Psoas muscle (tissue), 8 donors: ENCODE measurements around the gene FOXN3. TPM values are rescaled to one million over a fixed set of nuclear protein-coding genes. Genes with fewer than 3 reads are reported as not detected.

Experiments
- ATAC-seq, 4 donors: fragments of 200-7000 bp; cut with Tn5 transposase; one replicate each; pipeline ENCODE4 v1.9.1; 2020; ENCODE audit warnings: moderate library complexity in 3 of 4, mild to moderate bottlenecking in 2 of 4
- DNase-seq, 2 donors: peaks; one replicate each; pipeline ENCODE4 v3.0.0-alpha.2; 2020
- H3K27ac ChIP-seq: fragments of 200-600 bp; one replicate; pipeline ENCODE4 v1.8.0; 2022
- H3K27me3 ChIP-seq, 3 donors: fragments of 200-600 bp in 1 of 3; one replicate each; pipeline versions ENCODE4 v1.6.1 to v1.8.0; 2013 to 2022; ENCODE audit warnings: low read length in 2 of 3, mild to moderate bottlenecking in 2 of 3, moderate library complexity in 1 of 3; ENCODE audit not compliant: insufficient read depth in 3 of 3
- H3K36me3 ChIP-seq, 2 donors: fragments of 200-600 bp in 1 of 2; one replicate each; pipeline versions ENCODE4 v1.6.1 to v1.8.0; 2013 to 2022; ENCODE audit warnings: low read depth in 1 of 2, mild to moderate bottlenecking in 1 of 2, moderate library complexity in 1 of 2; ENCODE audit not compliant: insufficient read depth in 1 of 2
- H3K4me1 ChIP-seq: fragments of 200-600 bp; one replicate; pipeline ENCODE4 v1.8.0; 2022
- H3K4me3 ChIP-seq: fragments of 200-600 bp; one replicate; pipeline ENCODE4 v1.8.0; 2022; ENCODE audit warnings: mild to moderate bottlenecking
- H3K9me3 ChIP-seq: fragments of 200-600 bp; one replicate; pipeline ENCODE4 v1.8.0; 2022
- CTCF ChIP-seq: fragments of 200-600 bp; IDR thresholded peaks from one replicate; pipeline ENCODE4 v1.8.0; 2022; ENCODE audit warnings: antibody characterized with exemption
- WGBS, 3 donors: extraction: QIAGEN DNeasy Blood & Tissue Kit; methylation state at CpG; one replicate each; pipeline versions ENCODE4 v1.1.6 to v1.1.7; 2013; 5-methylcytosine and 5-hydroxymethylcytosine counted together
- intact Hi-C, 2 donors: fragments of 100-400 bp; cut with DNase I; formaldehyde crosslinking; loops; one replicate each; pipeline versions ENCODE4 v1.11.0 to v1.14.2; 2022
- polyA plus RNA-seq, 3 donors: library from polyadenylated mRNA; stranded (reverse); fragments of 200-250 nt; gene quantifications; one replicate each; pipeline ENCODE4 v1.2.3, GENCODE V29; 2013
- total RNA-seq, 4 donors: library from RNA; stranded (reverse); fragmentation: NEBNext Ultra II Directional in 2 of 4; extraction: Animal tissue kit (Norgen Biotek cat#: 25700) in 2 of 4; gene quantifications; one replicate each; pipeline versions ENCODE4 v1.2.1 to v1.2.4, GENCODE V29; 2021 to 2023
- donor health status: healthy with polysubstance abuse.
- donor health status: DM: no; HTN: no; CAD: no; lungs with moderate emphysema.
- donor health status: Bipolar disorder and iron deficiency.
- donor health status: healthy.
- donor health status: DM: yes; HTN: yes; CAD: no.
- donor health status: DM: no; HTN: no; CAD: no.
- donor health status: DM: no; HTN: no; CAD: no.
- donor health status: DM: yes; HTN: yes; CAD: no.

The FOXN3 gene
- total and polyA plus RNA-seq, 7 donors = 10.1 to 123 (median 73.6) TPM

- Histone ChIP-seq H3K36me3 (no peaks in the 10 kb centered on the region), H3K4me3 (no peak overlapping the region), H3K4me1 (peaks cover 11% of the 10 kb centered on the region), H3K27me3 (no peaks in the 10 kb centered on the region), H3K27ac (no peak overlapping the region), H3K9me3 (no peaks in the 10 kb centered on the region)
- DNase-seq (no peak), ATAC-seq (no peak)
- no peak for TF ChIP-seq CTCF
- intact Hi-C loops = no loop called here
- 80 to 100% (median 94%) methylated on average over 1 to 2 of the region's 2 CpGs for WGBS, 3 donors
Observed at GRCh38 chr14:89325299-89325883, 91.6 kb downstream of the FOXN3 start.

GRCh38 chr14:89324501-89325298, 92.3 kb downstream of the FOXN3 start:
- no peaks in the 10 kb centered on the region for H3K36me3 ChIP-seq
- intact Hi-C loops = no loop called here
- no peak overlapping the region for H3K4me3 ChIP-seq
- no peak for ATAC-seq
- TF ChIP-seq CTCF = no peak
- H3K4me1 ChIP-seq = peaks cover 6% of the 10 kb centered on the region
- no peak overlapping the region for H3K27ac ChIP-seq
- H3K9me3 ChIP-seq = no peaks in the 10 kb centered on the region
- no peak for DNase-seq
- no peaks in the 10 kb centered on the region for H3K27me3 ChIP-seq
- 90 to 94% (median 94%) methylated on average over 8 to 9 of the region's 9 CpGs for WGBS, 3 donors

- DNase-seq (no peak), ATAC-seq (no peak)
- intact Hi-C loops = no loop called here
- H3K4me3 ChIP-seq = no peak overlapping the region
- no peaks in the 10 kb centered on the region for H3K9me3 ChIP-seq
- H3K27me3 ChIP-seq = no peaks in the 10 kb centered on the region
- H3K4me1 ChIP-seq = no peaks in the 10 kb centered on the region
- WGBS, 3 donors = 71 to 74% (median 71%) methylated on average over 6 of the region's 6 CpGs
- no peak overlapping the region for H3K27ac ChIP-seq
- peaks cover 0 to 3% of the 10 kb centered on the region in 2 donors for H3K36me3 ChIP-seq
- no peak for TF ChIP-seq CTCF
Observed at GRCh38 chr14:89320381-89321000, 96.5 kb downstream of the FOXN3 start.

GRCh38 chr14:89319687-89320086, 97.3 kb downstream of the FOXN3 start:
- Histone ChIP-seq H3K4me1 (no peaks in the 10 kb centered on the region), H3K4me3 (no peak overlapping the region), H3K27ac (no peak overlapping the region), H3K27me3 (no peaks in the 10 kb centered on the region), H3K36me3 (peaks cover 0 to 3% of the 10 kb centered on the region in 2 donors), H3K9me3 (no peaks in the 10 kb centered on the region)
- ATAC-seq = no peak
- intact Hi-C loops = no loop called here
- no peak for TF ChIP-seq CTCF
- DNase-seq = no peak
- WGBS, 3 donors = 97 to 99% (median 98%) methylated on average over 4 of the region's 4 CpGs
